NT2/D1 (cell line): Measurements from ENCODE around the gene ANKRD39.

Source experiments
- SUZ12 ChIP-seq: IDR thresholded peaks from 2 replicates; pipeline ENCODE4 v1.6.1; 2011; ENCODE audit not compliant: insufficient read length, insufficient read depth; ENCODE audit errors: extremely low read depth
- YY1 ChIP-seq: IDR thresholded peaks from 2 replicates; pipeline ENCODE4 v1.6.1; 2011; ENCODE audit not compliant: insufficient read length, insufficient read depth
- ZNF274 ChIP-seq: IDR thresholded peaks from 2 replicates; pipeline ENCODE4 v1.6.1; 2011; ENCODE audit warnings: mild to moderate bottlenecking, low read depth, low read length

- no peak for TF ChIP-seq ZNF274
- no peak for TF ChIP-seq SUZ12
- no peak for TF ChIP-seq YY1
These were observed 1.4 kb upstream of the ANKRD39 start for GRCh38 chr2:96859099-96859649.
